MM.1S (cell line): ENCODE data around the gene SVEP1.

ENCODE experiments used
- DNase-seq: peaks from one replicate; pipeline ENCODE4 v3.0.0-alpha.2; 2015
- H2AFZ ChIP-seq: fragments of 300-600 bp; sonication (generic); 2 replicates; pipeline ENCODE4 v1.6.0; 2016; ENCODE audit warnings: antibody characterized with exemption, low read length
- H3F3A ChIP-seq: fragments of 300-600 bp; sonication (generic); 2 replicates; pipeline ENCODE4 v1.6.1; 2016; ENCODE audit warnings: mild to moderate bottlenecking, antibody characterized with exemption, low read length, moderate library complexity, mixed read lengths; ENCODE audit not compliant: insufficient read depth
- H3K27ac ChIP-seq: fragments of 300-600 bp; sonication (generic); 2 replicates; pipeline ENCODE4 v1.5.1; 2016; ENCODE audit warnings: mild to moderate bottlenecking, low read length
- H3K27me3 ChIP-seq: fragments of 300-600 bp; sonication (generic); replicated peaks from 2 replicates; pipeline ENCODE4 v1.6.0; 2016; ENCODE audit warnings: low read length; ENCODE audit not compliant: insufficient read depth
- H3K36me3 ChIP-seq: fragments of 300-600 bp; sonication (generic); replicated peaks from 2 replicates; pipeline ENCODE4 v1.6.1; 2016; ENCODE audit warnings: mild to moderate bottlenecking, low read length, mixed read lengths; ENCODE audit not compliant: insufficient read depth
- H3K4me1 ChIP-seq: fragments of 300-600 bp; sonication (generic); 2 replicates; pipeline ENCODE4 v1.6.1; 2016; ENCODE audit warnings: low read length, mixed read lengths
- H3K4me2 ChIP-seq: fragments of 300-600 bp; sonication (generic); 2 replicates; pipeline ENCODE4 v1.6.0; 2016; ENCODE audit warnings: low read depth, low read length
- H3K4me3 ChIP-seq: fragments of 300-600 bp; sonication (generic); 2 replicates; pipeline ENCODE4 v1.5.1; 2016; ENCODE audit warnings: low read length, mixed read lengths
- H3K79me2 ChIP-seq: fragments of 300-600 bp; sonication (generic); 2 replicates; pipeline ENCODE4 v1.6.1; 2016; ENCODE audit warnings: mixed run types, low read length, mixed read lengths
- H3K9ac ChIP-seq: fragments of 300-600 bp; sonication (generic); 2 replicates; pipeline ENCODE4 v1.6.1; 2016; ENCODE audit warnings: low read length, mixed read lengths
- H3K9me2 ChIP-seq: fragments of 300-600 bp; sonication (generic); replicated peaks from 2 replicates; pipeline ENCODE4 v1.6.1; 2016; ENCODE audit warnings: mild to moderate bottlenecking, low read length, mixed read lengths; ENCODE audit not compliant: insufficient read depth
- H3K9me3 ChIP-seq: fragments of 300-600 bp; sonication (generic); replicated peaks from 2 replicates; pipeline ENCODE4 v1.6.1; 2016; ENCODE audit warnings: mild to moderate bottlenecking, low read length, mixed read lengths; ENCODE audit not compliant: insufficient read depth
- H4K20me1 ChIP-seq: fragments of 300-600 bp; sonication (generic); 2 replicates; pipeline ENCODE4 v1.6.1; 2016; ENCODE audit warnings: mild to moderate bottlenecking, low read length, moderate library complexity, mixed read lengths; ENCODE audit not compliant: insufficient read depth
- CTCF ChIP-seq: fragments of 300-600 bp; sonication (generic); IDR thresholded peaks from 2 replicates; pipeline ENCODE4 v1.5.1; 2016; ENCODE audit warnings: antibody characterized with exemption, low read length, mixed read lengths
- EZH2 ChIP-seq: fragments of 300-600 bp; sonication (generic); optimal IDR thresholded peaks from 2 replicates; pipeline ENCODE3; 2017; ENCODE audit warnings: low read depth, mild to moderate bottlenecking, antibody characterized with exemption, low read length, mixed read lengths
- EZH2phosphoT487 ChIP-seq: fragments of 300-600 bp; sonication (generic); IDR thresholded peaks from 2 replicates; pipeline ENCODE4 v1.6.1; 2018; ENCODE audit warnings: antibody characterized with exemption, low read length

Gene SVEP1

GRCh38 chr9:110451726-110452125 lies 127.8 kb downstream of the SVEP1 start:
- TF ChIP-seq EZH2 (no peak), CTCF (no peak), EZH2phosphoT487 (no peak)
- Histone ChIP-seq H4K20me1 (no peaks in the 10 kb centered on the region), H3K27me3 (no peaks in the 10 kb centered on the region), H3K9me3 (no peaks in the 10 kb centered on the region), H3K9me2 (no peaks in the 10 kb centered on the region), H3K4me2 (no peak overlapping the region), H3K36me3 (no peaks in the 10 kb centered on the region), H3K4me3 (no peak overlapping the region), H2AFZ (no peak overlapping the region), H3K4me1 (no peaks in the 10 kb centered on the region), H3K79me2 (no peaks in the 10 kb centered on the region), H3K9ac (no peak overlapping the region), H3K27ac (no peak overlapping the region), H3F3A (no peaks in the 10 kb centered on the region)
- DNase-seq: no peak

GRCh38 chr9:110447476-110447875 lies 132.1 kb downstream of the SVEP1 start:
- H4K20me1 ChIP-seq: no peaks in the 10 kb centered on the region
- H3K4me2 ChIP-seq: no peak overlapping the region
- H2AFZ ChIP-seq: no peak overlapping the region
- H3K4me3 ChIP-seq: no peak overlapping the region
- no peak overlapping the region for H3K27ac ChIP-seq
- no peak overlapping the region for H3K9ac ChIP-seq
- no peaks in the 10 kb centered on the region for H3K4me1 ChIP-seq
- H3K79me2 ChIP-seq: no peaks in the 10 kb centered on the region
- H3K9me2 ChIP-seq: no peaks in the 10 kb centered on the region
- no peaks in the 10 kb centered on the region for H3K27me3 ChIP-seq
- H3K36me3 ChIP-seq: no peaks in the 10 kb centered on the region
- no peaks in the 10 kb centered on the region for H3K9me3 ChIP-seq
- no peak for TF ChIP-seq EZH2
- no peak for TF ChIP-seq CTCF
- no peak for TF ChIP-seq EZH2phosphoT487
- no peak for DNase-seq
- no peaks in the 10 kb centered on the region for H3F3A ChIP-seq

DNA sequence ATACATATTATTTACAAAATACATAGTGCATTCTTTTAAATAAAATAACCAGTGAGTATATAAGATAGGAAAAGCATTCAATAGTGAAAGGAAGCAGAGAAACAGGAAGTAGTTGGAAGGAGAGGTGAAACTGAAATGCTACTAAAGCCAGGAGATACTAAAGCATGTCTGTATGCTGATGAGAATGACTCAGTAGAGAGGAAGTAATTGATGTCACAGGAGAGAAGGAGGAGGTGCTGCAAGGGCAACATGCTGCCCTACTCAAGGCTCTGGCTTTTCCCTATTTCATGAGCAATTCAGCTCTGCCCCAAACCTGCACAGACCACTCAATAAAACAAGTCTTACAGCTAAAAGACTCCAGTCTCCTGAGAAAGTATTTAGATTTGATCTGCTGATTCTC lies 133.4 kb downstream of the SVEP1 start:
- H3K4me1 ChIP-seq: no peaks in the 10 kb centered on the region

More for the DNA sequence above, 133.4 kb downstream of the SVEP1 start:
- no peaks in the 10 kb centered on the region for H3K79me2 ChIP-seq
- H3K4me2 ChIP-seq: no peak overlapping the region
- H3K36me3 ChIP-seq: no peaks in the 10 kb centered on the region
- H2AFZ ChIP-seq: no peak overlapping the region
- H3K27me3 ChIP-seq: no peaks in the 10 kb centered on the region
- no peaks in the 10 kb centered on the region for H3F3A ChIP-seq
- no peak for DNase-seq
- H4K20me1 ChIP-seq: no peaks in the 10 kb centered on the region
- H3K9me2 ChIP-seq: no peaks in the 10 kb centered on the region
- no peak overlapping the region for H3K27ac ChIP-seq
- TF ChIP-seq EZH2: no peak
- no peak for TF ChIP-seq EZH2phosphoT487
- no peak for TF ChIP-seq CTCF
- no peaks in the 10 kb centered on the region for H3K9me3 ChIP-seq
- H3K4me3 ChIP-seq: no peak overlapping the region
- no peak overlapping the region for H3K9ac ChIP-seq
